Lung (tissue), 12 donors: ENCODE results near the gene GUCY2C. TPM values are rescaled to one million over a fixed set of nuclear protein-coding genes. Genes with fewer than 3 reads are reported as not detected.

Source experiments
- ATAC-seq: fragments of 200-7000 bp; cut with Tn5 transposase; one replicate; pipeline ENCODE4 v1.9.1; 2020; ENCODE audit warnings: moderate number of reproducible peaks; ENCODE audit not compliant: insufficient read depth, low FRiP score
- DNase-seq, 3 donors: peaks; one replicate each; pipeline ENCODE4 v3.0.0-alpha.2; 2013 to 2017
- H3K27ac ChIP-seq, 2 donors: one replicate each; pipeline ENCODE4 v1.5.1; 2013; ENCODE audit warnings: mild to moderate bottlenecking in 2 of 2, moderate library complexity in 2 of 2, control low read depth in 1 of 2, inconsistent platforms in 1 of 2, low read depth in 1 of 2, low read length in 1 of 2
- H3K27me3 ChIP-seq, 3 donors: one replicate each; pipeline ENCODE4 v1.5.1; 2013; ENCODE audit warnings: low read length in 2 of 3; ENCODE audit not compliant: control insufficient read depth in 3 of 3, insufficient read depth in 3 of 3
- H3K36me3 ChIP-seq, 4 donors: one replicate each; pipeline ENCODE4 v1.5.1; 2013; ENCODE audit warnings: low read length in 4 of 4, mild to moderate bottlenecking in 1 of 4, moderate library complexity in 1 of 4; ENCODE audit not compliant: control insufficient read depth in 4 of 4, insufficient read depth in 4 of 4
- H3K4me1 ChIP-seq, 5 donors: one replicate each; pipeline ENCODE4 v1.5.1; 2013; ENCODE audit warnings: low read length in 5 of 5, mild to moderate bottlenecking in 2 of 5, moderate library complexity in 1 of 5; ENCODE audit not compliant: control insufficient read depth in 5 of 5, insufficient read depth in 5 of 5
- H3K4me3 ChIP-seq: one replicate; pipeline ENCODE4 v1.5.1; 2013; ENCODE audit warnings: mild to moderate bottlenecking, control low read depth, moderate library complexity
- H3K9ac ChIP-seq, 2 donors: one replicate each; pipeline ENCODE4 v1.5.1; 2013; ENCODE audit warnings: low read length in 2 of 2, control low read depth in 1 of 2; ENCODE audit not compliant: insufficient read depth in 1 of 2
- H3K9me3 ChIP-seq, 4 donors: one replicate each; pipeline ENCODE4 v1.5.1; 2013; ENCODE audit warnings: low read length in 3 of 4, mild to moderate bottlenecking in 1 of 4, moderate library complexity in 1 of 4; ENCODE audit not compliant: control insufficient read depth in 4 of 4, insufficient read depth in 3 of 4
- CTCF ChIP-seq: IDR thresholded peaks from 2 replicates; pipeline ENCODE4 v1.5.1; 2012; ENCODE audit warnings: mild to moderate bottlenecking; ENCODE audit errors: control extremely low read depth, extremely low read depth
- WGBS, 2 donors: extraction: QIAGEN DNeasy Blood & Tissue Kit; methylation state at CpG; one replicate each; pipeline ENCODE4 v1.1.7; 2013; 5-methylcytosine and 5-hydroxymethylcytosine counted together
- polyA plus RNA-seq, 2 donors: library from polyadenylated mRNA; stranded (reverse); fragments of 200-250 nt; gene quantifications; one replicate each; pipeline ENCODE4 v1.2.1, GENCODE V29; 2013
- total RNA-seq, 2 donors: library from RNA; depleted of rRNA in 1 of 2; stranded (reverse); fragments of >200 nt in 1 of 2; gene quantifications; one replicate each; pipeline ENCODE4 v1.2.1, GENCODE V29; 2014 to 2021
- donor health status: control.
- donor health status: control.
- donor health status: Bipolar disorder and iron deficiency.
- donor health status: healthy.
- donor health status: DM: yes; HTN: yes; CAD: no.

The GUCY2C gene
- total and polyA plus RNA-seq, 4 donors = 0.02 TPM; not detected in 3

GRCh38 chr12:14714437-14714836 is 18.0 kb upstream of the GUCY2C start:
- no peak for ATAC-seq
- TF ChIP-seq CTCF = no peak
- Histone ChIP-seq H3K4me1 (no peaks in the 10 kb centered on the region), H3K27ac (no peak overlapping the region), H3K36me3 (no peaks in the 10 kb centered on the region), H3K9me3 (no peaks in the 10 kb centered on the region), H3K4me3 (no peak overlapping the region), H3K27me3 (no peaks in the 10 kb centered on the region), H3K9ac (no peak overlapping the region)
- no peak for DNase-seq
- WGBS, 2 donors = 75 to 76% methylated on average over 6 of the region's 6 CpGs

GRCh38 chr12:14710632-14711320 is 14.4 kb upstream of the GUCY2C start:
- WGBS, 2 donors = 52 to 68% methylated on average over 4 of the region's 4 CpGs
- Histone ChIP-seq H3K9me3 (no peaks in the 10 kb centered on the region), H3K9ac (no peak overlapping the region), H3K36me3 (no peaks in the 10 kb centered on the region), H3K27ac (no peak overlapping the region), H3K4me1 (no peaks in the 10 kb centered on the region), H3K4me3 (no peak overlapping the region), H3K27me3 (peaks cover 0 to 3% (median 0%) of the 10 kb centered on the region in 3 donors)
- ATAC-seq (no peak), DNase-seq (no peak)
- no peak for TF ChIP-seq CTCF

GRCh38 chr12:14701809-14702568 is 5.6 kb upstream of the GUCY2C start:
- no peaks in the 10 kb centered on the region for H3K9me3 ChIP-seq
- no peak for DNase-seq

More at GRCh38 chr12:14701809-14702568, 5.6 kb upstream of the GUCY2C start:
- Histone ChIP-seq H3K36me3 (no peaks in the 10 kb centered on the region), H3K4me1 (peaks cover 0 to 4% (median 0%) of the 10 kb centered on the region in 5 donors), H3K27ac (no peak overlapping the region), H3K4me3 (no peak overlapping the region), H3K27me3 (no peaks in the 10 kb centered on the region), H3K9ac (no peak overlapping the region)
- 82% methylated on average over 6 of the region's 6 CpGs for WGBS, 2 donors
- TF ChIP-seq CTCF = no peak
- no peak for ATAC-seq
